Stimulated activated CD4-positive, alpha-beta T cell treated with anti-CD3 and anti-CD28 coated beads, Interleukin-4, amount 100 ng/mL, for 4 hours (primary cell): ENCODE data around the gene MELK.
"Not testable (repeated sequence)": the region's sequence is repeated elsewhere in the genome, so short reads cannot be mapped to it uniquely, and the experiment has no call there.

Experiments
- DNase-seq, 2 experiments: peaks; one replicate each; pipeline ENCODE4 v3.0.0-alpha.2; 2020

The MELK gene

GRCh38 chr9:36572515-36573418, at the start of gene MELK:
Gene MELK (plus strand): TSS chr9:36572895. CDS start chr9:36581682, 8,787 bp downstream.
- peak; percentile 75 to 86 for DNase-seq

GRCh38 chr9:36530224-36530623, 42.5 kb upstream of the MELK start:
- no peak for DNase-seq

- DNase-seq: no peak
These were observed 40.3 kb upstream of the MELK start for GRCh38 chr9:36532353-36532752.

- DNase-seq: not testable (repeated sequence)
These were observed 39.0 kb upstream of the MELK start for GRCh38 chr9:36533726-36534125.

- DNase-seq: no peak
These were observed 37.6 kb upstream of the MELK start for GRCh38 chr9:36535107-36535506.

- DNase-seq: no peak
These were observed 34.8 kb upstream of the MELK start for GRCh38 chr9:36537861-36538260.

- DNase-seq: no peak
These were observed 30.3 kb upstream of the MELK start for GRCh38 chr9:36542355-36542754.

GRCh38 chr9:36543916-36544315, 28.8 kb upstream of the MELK start:
- no peak for DNase-seq

- DNase-seq: no peak
These were observed 25.1 kb upstream of the MELK start for GRCh38 chr9:36547598-36547997.

GRCh38 chr9:36548454-36548853, 24.2 kb upstream of the MELK start:
- DNase-seq: no peak

- DNase-seq: no peak
These were observed 22.6 kb upstream of the MELK start for GRCh38 chr9:36550135-36550534.

GRCh38 chr9:36550631-36551098, 22.0 kb upstream of the MELK start:
- DNase-seq: not testable (repeated sequence)

- no peak for DNase-seq
These were observed 21.6 kb upstream of the MELK start for GRCh38 chr9:36551129-36551528.

- no peak for DNase-seq
These were observed 20.8 kb upstream of the MELK start for GRCh38 chr9:36551910-36552309.

GRCh38 chr9:36559036-36559695, 13.5 kb upstream of the MELK start:
- DNase-seq: no peak

- DNase-seq: no peak
These were observed 11.9 kb upstream of the MELK start for GRCh38 chr9:36560771-36561170.

- DNase-seq: not testable (repeated sequence)
These were observed 9.9 kb upstream of the MELK start for GRCh38 chr9:36562801-36563200.

GRCh38 chr9:36566813-36567221, 5.9 kb upstream of the MELK start:
- DNase-seq: no peak

- DNase-seq: not testable (repeated sequence)
These were observed 4.0 kb upstream of the MELK start for GRCh38 chr9:36568681-36569080.

GRCh38 chr9:36571333-36571732, 1.4 kb upstream of the MELK start:
- no peak for DNase-seq

GRCh38 chr9:36574045-36574444, 1.4 kb downstream of the MELK start:
- DNase-seq: not testable (repeated sequence)

- no peak for DNase-seq
These were observed 2.8 kb downstream of the MELK start for GRCh38 chr9:36575411-36575882.

- DNase-seq: no peak
These were observed 4.2 kb downstream of the MELK start for GRCh38 chr9:36576866-36577265.
